Fibroblast of pulmonary artery (primary cell): Measurements from ENCODE around the gene ACP4.

Experiments used
- DNase-seq: peaks from one replicate; pipeline ENCODE4 v3.0.0-alpha.2; 2010; ENCODE audit warnings: low read depth
- H3K4me3 ChIP-seq: replicated peaks from 2 replicates; pipeline ENCODE4 v1.5.1; 2011; ENCODE audit warnings: low read depth, mild to moderate bottlenecking, control low read depth, low read length, moderate library complexity
- CTCF ChIP-seq: IDR thresholded peaks from 2 replicates; pipeline ENCODE4 v1.5.1; 2011; ENCODE audit warnings: mild to moderate bottlenecking, control low read depth, low read length, inconsistent platforms; ENCODE audit errors: missing control alignments

Gene ACP4

GRCh38 chr19:50835785-50836542 is 45.7 kb downstream of the ACP4 start:
- no peak for TF ChIP-seq CTCF
- peak; percentile 61 for DNase-seq
- H3K4me3 ChIP-seq = peak overlapping the region; percentile 64

GRCh38 chr19:50836543-50837195 is 46.5 kb downstream of the ACP4 start:
- DNase-seq = no peak
- no peak overlapping the region for H3K4me3 ChIP-seq
- no peak for TF ChIP-seq CTCF

- H3K4me3 ChIP-seq = no peak overlapping the region
- no peak for DNase-seq
- no peak for TF ChIP-seq CTCF
Observed at GRCh38 chr19:50837300-50837699, 47.1 kb downstream of the ACP4 start.

DNA sequence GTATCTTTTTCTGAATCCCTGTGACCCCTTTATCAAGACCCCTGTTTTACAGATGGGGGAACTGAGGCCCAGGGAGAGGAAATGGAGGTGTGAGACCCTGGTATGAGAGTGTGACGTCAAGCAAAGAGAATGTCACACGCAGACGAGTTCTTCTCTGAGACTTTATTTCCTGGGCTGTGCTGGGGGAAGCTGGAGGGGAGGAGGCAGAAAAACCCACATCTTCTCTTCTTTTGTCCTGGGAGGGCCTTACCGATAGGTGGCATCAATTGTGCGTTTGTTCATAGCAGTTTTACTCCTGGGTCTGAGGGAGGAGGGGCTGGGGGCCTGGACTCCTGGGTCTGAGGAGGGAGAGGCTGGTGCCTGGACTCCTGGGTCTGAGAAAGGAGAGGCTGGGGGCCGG is 48.0 kb downstream of the ACP4 start:
- DNase-seq = peak; percentile 7
- peak; percentile 19 for TF ChIP-seq CTCF
- no peak overlapping the region for H3K4me3 ChIP-seq

DNA sequence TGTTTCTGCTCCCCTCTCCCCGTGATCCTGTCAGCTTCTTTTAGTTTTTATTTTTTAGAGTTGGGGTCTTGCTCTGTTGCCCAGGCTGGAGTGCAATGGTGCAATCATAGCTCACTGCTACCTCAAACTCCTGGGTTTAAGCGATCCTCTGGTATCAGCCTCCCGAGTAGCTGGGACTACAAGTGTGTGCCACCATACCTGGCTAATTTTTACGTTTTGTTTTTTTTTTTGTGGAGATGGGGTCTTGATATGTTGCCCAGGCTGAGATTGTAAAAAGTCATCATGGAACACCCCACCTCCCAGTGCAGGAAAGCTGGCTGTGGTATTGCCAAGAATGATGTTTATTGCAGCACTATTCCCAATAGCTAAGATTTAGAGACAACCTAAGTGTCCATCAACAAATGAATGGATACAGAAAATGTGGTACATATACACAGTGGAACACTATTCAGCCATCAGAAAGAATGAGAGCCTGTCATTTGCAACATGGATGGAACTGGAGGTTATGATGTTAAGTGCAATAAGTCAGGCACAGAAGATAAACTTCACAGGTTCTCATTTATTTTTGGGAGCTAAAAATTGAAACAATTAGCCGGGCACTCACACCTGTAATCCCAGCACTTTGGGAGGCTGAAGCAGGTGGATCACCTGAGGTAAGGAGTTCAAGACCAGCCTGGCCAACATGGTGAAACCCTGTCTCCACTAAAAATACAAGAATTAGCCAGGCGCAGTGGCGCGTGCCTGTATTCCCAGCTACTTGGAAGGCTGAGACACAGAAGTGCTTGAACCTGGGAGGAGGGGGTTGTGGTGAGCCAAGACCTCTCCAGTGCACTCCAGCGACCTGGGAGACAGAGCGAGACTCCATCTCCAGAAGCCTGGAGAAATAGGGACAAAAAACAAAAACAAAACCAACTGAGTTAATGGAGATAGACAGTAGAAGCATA is 49.8 kb downstream of the ACP4 start:
- no peak for TF ChIP-seq CTCF
- no peak for DNase-seq

GRCh38 chr19:50842130-50842529 is 51.9 kb downstream of the ACP4 start:
- no peak overlapping the region for H3K4me3 ChIP-seq
- TF ChIP-seq CTCF = no peak
- DNase-seq = no peak

More for the DNA sequence above, 49.8 kb downstream of the ACP4 start:
- H3K4me3 ChIP-seq = no peak overlapping the region
